Measurements from ENCODE around the gene RALGAPB. TPM values are rescaled to one million over a fixed set of nuclear protein-coding genes. Genes with fewer than 3 reads are reported as not detected.
A peak's percentile ranks its signal among the peaks of the same experiment; 100 is the strongest.

RALGAPB gene
- polyA plus RNA-seq, 2 of the 4 experiments (the other 2 are of a cell fraction) = 15.1 to 35.9 TPM

DNA sequence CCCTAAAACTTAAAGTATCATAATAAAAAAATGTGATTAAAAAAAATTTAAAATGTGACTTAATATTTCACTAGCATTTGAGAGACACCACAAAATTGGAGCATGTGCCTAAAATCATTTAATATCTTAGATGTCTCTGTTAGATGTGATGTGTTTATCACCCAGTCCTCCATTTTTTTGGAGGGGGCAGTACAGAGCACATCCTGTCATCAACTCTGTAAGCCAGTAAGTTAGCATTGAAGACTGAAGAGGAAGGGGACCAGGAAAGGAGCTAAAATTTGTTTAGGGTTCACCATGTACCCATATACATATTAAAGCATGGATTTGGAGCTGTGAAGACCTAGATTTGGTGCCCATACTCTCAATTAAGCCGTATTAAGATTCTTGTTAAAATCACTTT, 77.6 kb downstream of the RALGAPB start (continued):
- TF ChIP-seq REST (IDR thresholded peaks at IDR 0.05) = no peak
- TF ChIP-seq CHD2 (IDR thresholded peaks at IDR 0.05; ENCODE audit: low read length, partially characterized antibody) = no peak
- no peak for TF ChIP-seq KDM1A (IDR thresholded peaks at IDR 0.05; ENCODE audit: low read depth)
- no peak for TF ChIP-seq ZC3H11A (IDR thresholded peaks at IDR 0.05)
- TF ChIP-seq KDM5A (IDR thresholded peaks at IDR 0.05) = no peak

DNA sequence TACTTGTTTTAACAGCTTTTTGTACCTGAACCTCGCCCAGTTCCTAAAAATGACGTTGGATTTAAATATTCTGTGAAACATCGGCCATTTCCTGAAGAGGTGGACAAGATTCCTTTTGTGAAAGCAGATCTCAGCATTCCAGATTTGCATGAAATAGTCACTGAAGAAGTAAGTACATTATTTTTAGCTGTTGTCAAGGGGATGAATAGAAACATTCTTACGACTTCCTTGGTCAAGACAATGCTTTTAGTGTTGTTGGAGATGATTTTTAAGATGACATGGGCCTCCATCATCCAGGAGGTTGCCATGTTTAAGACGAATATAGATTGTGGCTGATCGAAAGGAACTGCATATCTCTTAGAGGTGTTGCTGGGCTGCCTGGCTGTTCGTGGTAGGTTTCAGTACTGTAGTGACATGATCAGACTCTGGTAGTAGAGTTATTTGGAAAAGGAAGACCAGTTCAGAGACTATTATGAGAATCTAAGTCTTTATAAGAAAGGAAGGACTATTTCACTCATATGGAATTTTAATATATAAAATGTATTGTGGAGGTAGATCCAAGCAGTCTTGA, 78.5 kb downstream of the RALGAPB start:
- H3K27ac ChIP-seq = no peak overlapping the region
- ATAC-seq = no peak
- no peak for FAIRE-seq
- H3K4me3 ChIP-seq = no peak overlapping the region
- CTCF ChIA-PET = interaction anchor here (0.6 to 1.0 kb wide), 2 partner anchors 16 to 99 kb away, joined by 3 to 4 read pairs; no protein-coding TSS in a partner anchor
- POLR2A ChIA-PET = no interaction called here
- no peaks in the 10 kb centered on the region for H3K4me1 ChIP-seq
- DNase-seq (ENCODE audit: low read depth in 1 of 2, low spot score in 1 of 2) = no peak
- no peak for TF ChIP-seq RNF2 (IDR thresholded peaks at IDR 0.05; ENCODE audit: borderline replicate concordance, low read depth)
- TF ChIP-seq ZSCAN20 (CRISPR knock-in tag; IDR thresholded peaks at IDR 0.05) = no peak
- TF ChIP-seq FOSL2 (IDR thresholded peaks at IDR 0.05) = no peak
- no peak for TF ChIP-seq FOSL2 (CRISPR knock-in tag; IDR thresholded peaks at IDR 0.05)
- no peak for TF ChIP-seq MAZ (IDR thresholded peaks at IDR 0.05; ENCODE audit: borderline replicate concordance, low read depth, low read length)
- no peak for TF ChIP-seq CEBPB (IDR thresholded peaks at IDR 0.05)
- no peak for TF ChIP-seq RCOR1 (IDR thresholded peaks at IDR 0.05; ENCODE audit: low read depth, low read length)
- TF ChIP-seq KDM5A (IDR thresholded peaks at IDR 0.05) = no peak
- TF ChIP-seq BCL3 (IDR thresholded peaks at IDR 0.05) = no peak
- H3K9me3 ChIP-seq = no peaks in the 10 kb centered on the region
- H3K4me2 ChIP-seq = no peak overlapping the region
- WGBS (ENCODE audit: missing lambda C conversion rate) = 91% methylated on average over 7 of the region's 7 CpGs

- H3K9me3 ChIP-seq = no peaks in the 10 kb centered on the region
- H3K4me3 ChIP-seq = no peak overlapping the region
- H3K4me2 ChIP-seq = no peak overlapping the region
- no peak for DNase-seq (ENCODE audit: low read depth in 1 of 2, low spot score in 1 of 2)
- 94% methylated on average over 2 of the region's 2 CpGs for WGBS (ENCODE audit: missing lambda C conversion rate)
- peak; percentile 65 for FAIRE-seq
- ATAC-seq = no peak
- no peaks in the 10 kb centered on the region for H3K4me1 ChIP-seq
- no peak overlapping the region; a peak in 1 of 6 replicates for H3K27ac ChIP-seq
- ChIA-PET POLR2A (no interaction called here), CTCF (interaction anchor here (1.1 kb wide), 1 partner anchor 12 kb away, joined by 3 read pairs; no protein-coding TSS in a partner anchor)
- 0 out of 4 replicates have a peak, but pooled peaks of 1 of the 2 experiments have one; percentile 17 for TF ChIP-seq CEBPB (IDR thresholded peaks at IDR 0.05)
- no peak for TF ChIP-seq KDM1A (IDR thresholded peaks at IDR 0.05; ENCODE audit: low read depth)
These were observed 82.3 kb downstream of the RALGAPB start for GRCh38 chr20:38554986-38555385.

DNA sequence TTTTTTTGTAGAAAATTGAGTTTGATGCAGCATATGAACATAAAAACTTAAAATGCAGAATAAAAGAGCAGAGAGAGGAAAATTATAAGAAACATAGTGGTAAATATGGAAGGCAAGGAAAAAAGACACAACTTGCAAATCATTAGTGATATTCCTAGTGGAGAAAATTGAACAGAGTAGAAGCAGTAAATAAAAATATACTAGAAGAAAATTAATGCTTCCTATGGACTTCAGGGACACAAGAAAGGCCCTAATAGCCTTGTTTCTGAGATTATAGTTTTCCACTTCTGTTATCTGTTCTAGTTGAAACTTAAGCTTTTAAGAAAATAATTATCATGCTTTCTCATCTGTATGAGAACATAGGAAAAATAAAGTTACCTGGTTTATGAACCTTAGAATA, 82.8 kb downstream of the RALGAPB start:
- no peak for TF ChIP-seq KDM5A (IDR thresholded peaks at IDR 0.05)
- TF ChIP-seq, protein P1, sequence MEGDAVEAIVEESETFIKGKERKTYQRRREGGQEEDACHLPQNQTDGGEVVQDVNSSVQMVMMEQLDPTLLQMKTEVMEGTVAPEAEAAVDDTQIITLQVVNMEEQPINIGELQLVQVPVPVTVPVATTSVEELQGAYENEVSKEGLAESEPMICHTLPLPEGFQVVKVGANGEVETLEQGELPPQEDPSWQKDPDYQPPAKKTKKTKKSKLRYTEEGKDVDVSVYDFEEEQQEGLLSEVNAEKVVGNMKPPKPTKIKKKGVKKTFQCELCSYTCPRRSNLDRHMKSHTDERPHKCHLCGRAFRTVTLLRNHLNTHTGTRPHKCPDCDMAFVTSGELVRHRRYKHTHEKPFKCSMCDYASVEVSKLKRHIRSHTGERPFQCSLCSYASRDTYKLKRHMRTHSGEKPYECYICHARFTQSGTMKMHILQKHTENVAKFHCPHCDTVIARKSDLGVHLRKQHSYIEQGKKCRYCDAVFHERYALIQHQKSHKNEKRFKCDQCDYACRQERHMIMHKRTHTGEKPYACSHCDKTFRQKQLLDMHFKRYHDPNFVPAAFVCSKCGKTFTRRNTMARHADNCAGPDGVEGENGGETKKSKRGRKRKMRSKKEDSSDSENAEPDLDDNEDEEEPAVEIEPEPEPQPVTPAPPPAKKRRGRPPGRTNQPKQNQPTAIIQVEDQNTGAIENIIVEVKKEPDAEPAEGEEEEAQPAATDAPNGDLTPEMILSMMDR (IDR thresholded peaks at IDR 0.05) = no peak
- TF ChIP-seq CHD4 (IDR thresholded peaks at IDR 0.05; ENCODE audit: borderline replicate concordance) = no peak
- no peak for TF ChIP-seq ATOH8 (CRISPR knock-in tag; IDR thresholded peaks at IDR 0.05; ENCODE audit: low read depth)
- TF ChIP-seq CEBPB (IDR thresholded peaks at IDR 0.05) = no peak
- Histone ChIP-seq H3K4me2 (no peak overlapping the region), H3K27ac (no peak overlapping the region; a peak in 1 of 6 replicates), H3K9me3 (no peaks in the 10 kb centered on the region), H3K4me3 (no peak overlapping the region), H3K4me1 (no peaks in the 10 kb centered on the region)
- no peak for ATAC-seq
- ChIA-PET POLR2A (no interaction called here), CTCF (interaction anchor here (1.1 kb wide), 1 partner anchor 12 kb away, joined by 3 read pairs; no protein-coding TSS in a partner anchor)
- no peak for FAIRE-seq
- no peak for DNase-seq (ENCODE audit: low read depth in 1 of 2, low spot score in 1 of 2)

All from A549 (cell line).